Gastroesophageal sphincter (tissue), 3 donors: ENCODE measurements around the gene PAFAH2.

Experiments
- POLR2A ChIP-seq, 2 donors: fragments of 450-650 bp; IDR thresholded peaks; one replicate each; pipeline ENCODE4 v1.6.1; 2017; ENCODE audit warnings: antibody characterized with exemption in 2 of 2, mild to moderate bottlenecking in 2 of 2, moderate library complexity in 1 of 2
- TF ChIP-seq, protein P1 (sequence below), 4 experiments: fragments of 200-600 bp in 2 of 4; fragments of 450-650 bp in 2 of 4; sonication (generic) in 1 of 4; IDR thresholded peaks; one replicate each; pipeline ENCODE4 v1.5.1; 2017 to 2019; ENCODE audit warnings: antibody characterized with exemption in 4 of 4, mild to moderate bottlenecking in 2 of 4, moderate library complexity in 2 of 4

DNA sequence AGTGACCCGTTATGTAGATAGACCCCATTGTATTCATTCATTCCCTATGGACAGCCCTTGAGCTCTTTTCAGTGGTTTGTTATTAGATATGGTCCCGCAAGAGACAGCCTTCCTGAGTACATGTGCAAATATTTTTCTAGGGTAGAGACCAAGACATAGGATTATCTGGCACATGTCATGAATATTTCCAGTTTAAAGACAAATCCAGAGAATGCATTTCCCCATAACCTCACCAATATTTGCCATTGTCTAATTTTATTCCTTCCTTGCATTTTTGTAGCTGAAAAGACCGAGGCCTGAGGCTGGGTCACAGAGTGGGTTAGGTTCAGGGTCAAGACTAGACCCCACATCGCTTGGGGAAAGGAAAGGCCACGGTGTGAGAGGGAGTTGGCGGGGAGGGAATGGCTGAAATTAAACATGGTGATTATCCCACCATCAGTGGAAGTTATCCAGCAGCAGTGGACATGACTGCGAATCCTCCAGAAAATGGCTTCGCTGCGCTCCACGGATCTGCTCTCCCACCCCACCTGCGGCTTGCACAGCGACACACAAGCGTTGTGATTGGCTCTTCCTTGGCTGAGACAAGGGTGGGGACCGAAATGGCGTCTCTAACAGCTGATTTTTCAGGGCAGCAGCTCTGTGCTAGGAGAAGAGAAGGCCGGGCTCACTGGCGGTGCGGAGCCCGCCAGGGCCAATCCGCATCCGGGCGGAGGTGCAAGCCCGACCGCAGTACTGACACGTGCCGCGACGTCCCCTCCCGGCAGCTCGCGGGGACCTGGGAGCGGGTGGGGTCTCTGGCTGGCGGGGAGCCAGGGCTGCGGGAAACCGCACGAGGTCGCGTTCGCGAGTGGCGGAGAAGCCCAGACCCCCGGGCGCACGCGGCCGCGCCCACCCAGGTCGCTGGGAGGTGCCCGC lies 75.5 kb downstream of the PAFAH2 start:
- TF ChIP-seq, protein P1, sequence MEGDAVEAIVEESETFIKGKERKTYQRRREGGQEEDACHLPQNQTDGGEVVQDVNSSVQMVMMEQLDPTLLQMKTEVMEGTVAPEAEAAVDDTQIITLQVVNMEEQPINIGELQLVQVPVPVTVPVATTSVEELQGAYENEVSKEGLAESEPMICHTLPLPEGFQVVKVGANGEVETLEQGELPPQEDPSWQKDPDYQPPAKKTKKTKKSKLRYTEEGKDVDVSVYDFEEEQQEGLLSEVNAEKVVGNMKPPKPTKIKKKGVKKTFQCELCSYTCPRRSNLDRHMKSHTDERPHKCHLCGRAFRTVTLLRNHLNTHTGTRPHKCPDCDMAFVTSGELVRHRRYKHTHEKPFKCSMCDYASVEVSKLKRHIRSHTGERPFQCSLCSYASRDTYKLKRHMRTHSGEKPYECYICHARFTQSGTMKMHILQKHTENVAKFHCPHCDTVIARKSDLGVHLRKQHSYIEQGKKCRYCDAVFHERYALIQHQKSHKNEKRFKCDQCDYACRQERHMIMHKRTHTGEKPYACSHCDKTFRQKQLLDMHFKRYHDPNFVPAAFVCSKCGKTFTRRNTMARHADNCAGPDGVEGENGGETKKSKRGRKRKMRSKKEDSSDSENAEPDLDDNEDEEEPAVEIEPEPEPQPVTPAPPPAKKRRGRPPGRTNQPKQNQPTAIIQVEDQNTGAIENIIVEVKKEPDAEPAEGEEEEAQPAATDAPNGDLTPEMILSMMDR (IDR thresholded peaks at IDR 0.05), result peak in 1 of 4 experiments; percentile 18
- peak in 1 of 2 donors; percentile 19 for TF ChIP-seq POLR2A (IDR thresholded peaks at IDR 0.05)
